CD14-positive monocyte (primary cell): ENCODE measurements around the gene SETBP1. TPM values are rescaled to one million over a fixed set of nuclear protein-coding genes. Genes with fewer than 3 reads are reported as not detected.

ENCODE experiments used
- DNase-seq, 3 donors: peaks; one replicate each; pipeline ENCODE4 v3.0.0-alpha.2; 2011 to 2022
- H2AFZ ChIP-seq: 2 replicates; pipeline ENCODE4 v1.6.0; 2012; ENCODE audit warnings: mild to moderate bottlenecking, low read depth, low read length, inconsistent platforms; ENCODE audit not compliant: insufficient read depth, poor library complexity, severe bottlenecking
- H3K27ac ChIP-seq, 2 donors: 1 replicate in 1 of 2; 2 replicates in 1 of 2; pipeline ENCODE4 v1.5.1; 2012 to 2013; ENCODE audit warnings: low read length in 2 of 2, control low read depth in 1 of 2, inconsistent platforms in 1 of 2, low read depth in 1 of 2, mild to moderate bottlenecking in 1 of 2
- H3K27me3 ChIP-seq, 2 donors: one replicate each; pipeline versions ENCODE4 v1.6.0 to v1.6.1; 2011 to 2013; ENCODE audit warnings: low read length in 2 of 2; ENCODE audit not compliant: control insufficient read depth in 2 of 2, insufficient read depth in 2 of 2
- H3K36me3 ChIP-seq, 2 donors: replicated peaks in 1 of 2; 1 replicate in 1 of 2; 2 replicates in 1 of 2; pipeline versions ENCODE4 v1.5.1 to v1.6.1; 2012 to 2013; ENCODE audit warnings: low read length in 2 of 2, control low read depth in 1 of 2, inconsistent platforms in 1 of 2, mild to moderate bottlenecking in 1 of 2; ENCODE audit not compliant: insufficient read depth in 2 of 2, control insufficient read depth in 1 of 2
- H3K4me1 ChIP-seq, 2 donors: 1 replicate in 1 of 2; 2 replicates in 1 of 2; pipeline versions ENCODE4 v1.5.1 to v1.6.1; 2012 to 2013; ENCODE audit warnings: low read length in 2 of 2, control low read depth in 1 of 2, inconsistent platforms in 1 of 2, mild to moderate bottlenecking in 1 of 2, moderate library complexity in 1 of 2; ENCODE audit not compliant: insufficient read depth in 2 of 2, control insufficient read depth in 1 of 2
- H3K4me2 ChIP-seq: replicated peaks from 2 replicates; pipeline ENCODE3; 2012; ENCODE audit warnings: low read length, moderate library complexity, mild to moderate bottlenecking; ENCODE audit not compliant: poor library complexity, severe bottlenecking; ENCODE audit errors: extremely low read depth
- H3K4me3 ChIP-seq, 3 experiments: fragments of 200-600 bp in 1 of 3; sonication (generic) in 1 of 3; replicated peaks in 1 of 3; 1 replicate in 2 of 3; 2 replicates in 1 of 3; pipeline ENCODE4 v1.5.1; 2011 to 2013; ENCODE audit warnings: low read length in 3 of 3, mild to moderate bottlenecking in 3 of 3, control low read depth in 2 of 3, low read depth in 2 of 3, inconsistent platforms in 1 of 3, moderate library complexity in 1 of 3
- H3K79me2 ChIP-seq: 2 replicates; pipeline ENCODE4 v1.6.0; 2012; ENCODE audit warnings: mild to moderate bottlenecking, control low read depth, inconsistent platforms, low read length, moderate library complexity; ENCODE audit not compliant: insufficient read depth
- H3K9ac ChIP-seq: 2 replicates; pipeline ENCODE4 v1.6.0; 2017; ENCODE audit warnings: low read length, mild to moderate bottlenecking; ENCODE audit not compliant: insufficient read depth, poor library complexity, severe bottlenecking
- H3K9me3 ChIP-seq, 2 donors: replicated peaks in 1 of 2; 1 replicate in 1 of 2; 2 replicates in 1 of 2; pipeline versions ENCODE4 v1.5.1 to v1.6.1; 2012 to 2013; ENCODE audit warnings: low read length in 2 of 2, control low read depth in 1 of 2; ENCODE audit not compliant: control insufficient read depth in 1 of 2, insufficient read depth in 1 of 2
- H4K20me1 ChIP-seq: 2 replicates; pipeline ENCODE4 v1.6.0; 2012; ENCODE audit warnings: mild to moderate bottlenecking, low read length, control low read depth, moderate library complexity; ENCODE audit not compliant: insufficient read depth
- H3K27ac Mint-ChIP-seq, 7 donors: one replicate each; pipeline ENCODE4 v1.8.0; 2020; ENCODE audit warnings: mild to moderate bottlenecking in 7 of 7, mixed read lengths in 7 of 7, moderate library complexity in 6 of 7, inconsistent platforms in 2 of 7
- H3K27me3 Mint-ChIP-seq, 3 donors: one replicate each; pipeline ENCODE4 v1.8.0; 2021 to 2022; ENCODE audit warnings: low read depth in 3 of 3, mild to moderate bottlenecking in 3 of 3, mixed read lengths in 3 of 3, moderate library complexity in 3 of 3, inconsistent platforms in 1 of 3
- H3K36me3 Mint-ChIP-seq, 2 donors: one replicate each; pipeline ENCODE4 v1.8.0; 2020; ENCODE audit warnings: mixed read lengths in 2 of 2, inconsistent platforms in 1 of 2, mild to moderate bottlenecking in 1 of 2
- H3K4me1 Mint-ChIP-seq: one replicate; pipeline ENCODE4 v1.8.0; 2020; ENCODE audit warnings: mild to moderate bottlenecking, mixed read lengths
- H3K4me3 Mint-ChIP-seq, 2 donors: one replicate each; pipeline ENCODE4 v1.8.0; 2020; ENCODE audit warnings: mild to moderate bottlenecking in 2 of 2, mixed read lengths in 2 of 2, moderate library complexity in 1 of 2
- H3K9me3 Mint-ChIP-seq, 7 donors: one replicate each; pipeline ENCODE4 v1.8.0; 2020 to 2022; ENCODE audit warnings: mixed read lengths in 7 of 7, mild to moderate bottlenecking in 6 of 7, moderate library complexity in 6 of 7, inconsistent platforms in 2 of 7
- WGBS: methylation state at CpG from one replicate; pipeline ENCODE4 v1.1.5; 2013; ENCODE audit warnings: missing lambda C conversion rate; ENCODE audit not compliant: insufficient coverage; 5-methylcytosine and 5-hydroxymethylcytosine counted together
- intact Hi-C, 2 donors: fragments of 100-400 bp; cut with micrococcal nuclease; formaldehyde crosslinking; loops; one replicate each; pipeline versions ENCODE4 v1.15.0 to v1.15.1; 2023
- polyA plus RNA-seq, 3 donors: library from polyadenylated mRNA; depleted of rRNA in 1 of 3; unstranded in 2 of 3; stranded (reverse) in 1 of 3; fragments of 300-500 nt in 2 of 3; fragments of >200 nt in 1 of 3; fragmentation: Illumina TruSeq in 2 of 3; gene quantifications; 1 replicate in 2 of 3; 2 replicates in 1 of 3; pipeline ENCODE4 v1.2.3, GENCODE V29; 2012 to 2021
- TF ChIP-seq, protein P1 (sequence below): fragments of 200-600 bp; IDR thresholded peaks from one replicate; pipeline ENCODE4 v1.8.0; 2022; ENCODE audit warnings: antibody characterized with exemption, mild to moderate bottlenecking

Gene SETBP1
- polyA plus RNA-seq, 3 donors: 0.01 to 1.2 TPM; not detected in 1

GRCh38 chr18:44727291-44727690, 46.6 kb downstream of the SETBP1 start:
- H3K27ac ChIP-seq: no peak overlapping the region
- intact Hi-C loops: no loop called here
- H3K27me3 Mint-ChIP-seq: peaks cover 85 to 99% (median 97%) of the 10 kb centered on the region in 3 donors

DNA sequence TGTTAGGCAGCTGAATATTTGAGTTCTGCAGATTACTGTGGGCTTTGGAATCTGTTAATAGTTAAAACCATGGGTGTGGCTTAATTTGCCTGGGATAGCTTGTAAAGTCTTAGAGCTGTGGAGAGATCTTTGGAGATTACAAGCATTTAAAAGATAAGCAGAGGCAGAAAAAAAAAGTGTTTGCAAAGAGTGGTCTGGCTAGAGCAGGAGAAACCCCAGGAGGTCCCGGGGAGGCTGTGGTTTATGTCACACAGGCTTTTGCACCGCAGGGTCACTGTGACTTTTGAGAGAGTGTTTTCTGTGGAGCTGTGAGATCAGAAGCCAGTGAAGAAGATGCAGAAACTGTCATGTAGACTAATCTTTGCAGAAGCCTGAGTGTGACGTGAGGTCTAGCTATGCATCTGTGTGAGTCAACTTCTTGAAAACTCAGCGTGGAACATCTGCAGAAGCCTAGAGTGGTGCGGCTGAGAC, 49.0 kb downstream of the SETBP1 start:
- Histone ChIP-seq H3K4me3 (no peak overlapping the region), H3K9ac (no peak overlapping the region), H3K79me2 (no peaks in the 10 kb centered on the region), H4K20me1 (no peaks in the 10 kb centered on the region), H3K4me2 (no peak overlapping the region), H3K4me1 (peaks cover 36 to 42% of the 10 kb centered on the region in 2 donors), H3K36me3 (no peaks in the 10 kb centered on the region), H2AFZ (no peak overlapping the region), H3K27me3 (peaks cover 86 to 91% of the 10 kb centered on the region in 2 donors), H3K27ac (no peak overlapping the region), H3K9me3 (peaks cover 0 to 22% of the 10 kb centered on the region in 2 donors)
- Mint-ChIP-seq H3K36me3 (peaks cover 6 to 31% of the 10 kb centered on the region in 2 donors), H3K9me3 (peaks cover 0 to 16% (median 4%) of the 10 kb centered on the region in 7 donors), H3K4me1 (peaks cover 67% of the 10 kb centered on the region), H3K27me3 (peaks cover 83 to 99% (median 96%) of the 10 kb centered on the region in 3 donors), H3K4me3 (peak overlapping the region in 1 of 2 donors; percentile 68), H3K27ac (no peak overlapping the region)
- TF ChIP-seq, protein P1, sequence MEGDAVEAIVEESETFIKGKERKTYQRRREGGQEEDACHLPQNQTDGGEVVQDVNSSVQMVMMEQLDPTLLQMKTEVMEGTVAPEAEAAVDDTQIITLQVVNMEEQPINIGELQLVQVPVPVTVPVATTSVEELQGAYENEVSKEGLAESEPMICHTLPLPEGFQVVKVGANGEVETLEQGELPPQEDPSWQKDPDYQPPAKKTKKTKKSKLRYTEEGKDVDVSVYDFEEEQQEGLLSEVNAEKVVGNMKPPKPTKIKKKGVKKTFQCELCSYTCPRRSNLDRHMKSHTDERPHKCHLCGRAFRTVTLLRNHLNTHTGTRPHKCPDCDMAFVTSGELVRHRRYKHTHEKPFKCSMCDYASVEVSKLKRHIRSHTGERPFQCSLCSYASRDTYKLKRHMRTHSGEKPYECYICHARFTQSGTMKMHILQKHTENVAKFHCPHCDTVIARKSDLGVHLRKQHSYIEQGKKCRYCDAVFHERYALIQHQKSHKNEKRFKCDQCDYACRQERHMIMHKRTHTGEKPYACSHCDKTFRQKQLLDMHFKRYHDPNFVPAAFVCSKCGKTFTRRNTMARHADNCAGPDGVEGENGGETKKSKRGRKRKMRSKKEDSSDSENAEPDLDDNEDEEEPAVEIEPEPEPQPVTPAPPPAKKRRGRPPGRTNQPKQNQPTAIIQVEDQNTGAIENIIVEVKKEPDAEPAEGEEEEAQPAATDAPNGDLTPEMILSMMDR: no peak
- intact Hi-C loops: no loop called here
- DNase-seq: no peak
- WGBS: 91% methylated on average over 3 of the region's 5 CpGs

More at GRCh38 chr18:44727291-44727690, 46.6 kb downstream of the SETBP1 start:
- H3K9me3 Mint-ChIP-seq: peaks cover 0 to 12% (median 4%) of the 10 kb centered on the region in 7 donors
- H2AFZ ChIP-seq: no peak overlapping the region
- peaks cover 32% of the 10 kb centered on the region in 2 donors for H3K4me1 ChIP-seq
- no CpG with 5 or more reads among the region's 4 CpGs for WGBS
- peaks cover 0 to 22% of the 10 kb centered on the region in 2 donors for H3K9me3 ChIP-seq
- H3K79me2 ChIP-seq: no peaks in the 10 kb centered on the region
- H3K36me3 ChIP-seq: no peaks in the 10 kb centered on the region
- H3K4me1 Mint-ChIP-seq: peaks cover 61% of the 10 kb centered on the region
- H3K4me2 ChIP-seq: no peak overlapping the region
- peak overlapping the region in 1 of 2 donors; percentile 75 for H3K4me3 Mint-ChIP-seq
- H3K27ac Mint-ChIP-seq: no peak overlapping the region
- peaks cover 91 to 97% of the 10 kb centered on the region in 2 donors for H3K27me3 ChIP-seq
- H3K9ac ChIP-seq: no peak overlapping the region
- no peak overlapping the region for H3K4me3 ChIP-seq
- no peaks in the 10 kb centered on the region for H4K20me1 ChIP-seq
- TF ChIP-seq, protein P1: no peak
- no peak for DNase-seq
- peaks cover 6 to 22% of the 10 kb centered on the region in 2 donors for H3K36me3 Mint-ChIP-seq
